Right atrium auricular region (tissue), 2 donors: ENCODE results near the gene ZG16B. TPM values are rescaled to one million over a fixed set of nuclear protein-coding genes. Genes with fewer than 3 reads are reported as not detected.

Source experiments
- DNase-seq: peaks from one replicate; pipeline ENCODE4 v3.0.0-alpha.2; 2019; ENCODE audit warnings: low spot score
- H3K27ac ChIP-seq, 2 donors: fragments of 200-600 bp; sonication (generic); 1 replicate in 1 of 2; 2 replicates in 1 of 2; pipeline ENCODE4 v1.5.1; 2016 to 2019
- H3K27me3 ChIP-seq, 2 donors: fragments of 200-600 bp; sonication (generic); one replicate each; pipeline versions ENCODE4 v1.5.1 to v1.6.0; 2017 to 2019
- H3K36me3 ChIP-seq: fragments of 200-600 bp; sonication (generic); one replicate; pipeline ENCODE4 v1.5.1; 2016
- H3K4me1 ChIP-seq, 2 donors: fragments of 200-600 bp; sonication (generic); one replicate each; pipeline versions ENCODE4 v1.5.1 to v1.6.0; 2017 to 2019
- H3K4me3 ChIP-seq, 2 donors: fragments of 200-600 bp; sonication (generic); 1 replicate in 1 of 2; 2 replicates in 1 of 2; pipeline ENCODE4 v1.5.1; 2017 to 2019; ENCODE audit warnings: mild to moderate bottlenecking in 1 of 2, moderate library complexity in 1 of 2
- H3K9me3 ChIP-seq, 2 donors: fragments of 200-600 bp; sonication (generic); one replicate each; pipeline ENCODE4 v1.5.1; 2019
- total RNA-seq, 2 donors: library from RNA; depleted of rRNA; stranded (reverse); fragments of >200 nt; gene quantifications; one replicate each; pipeline ENCODE4 v1.1.0, GENCODE V29; 2016
- TF ChIP-seq, protein P1 (sequence below), 2 donors: fragments of 200-600 bp; sonication (generic); IDR thresholded peaks; one replicate each; pipeline ENCODE4 v1.5.1; 2019; ENCODE audit warnings: antibody characterized with exemption in 2 of 2

Gene ZG16B
- total RNA-seq, 2 donors from 2014 or later: 0.79 TPM; not detected in 1

DNA sequence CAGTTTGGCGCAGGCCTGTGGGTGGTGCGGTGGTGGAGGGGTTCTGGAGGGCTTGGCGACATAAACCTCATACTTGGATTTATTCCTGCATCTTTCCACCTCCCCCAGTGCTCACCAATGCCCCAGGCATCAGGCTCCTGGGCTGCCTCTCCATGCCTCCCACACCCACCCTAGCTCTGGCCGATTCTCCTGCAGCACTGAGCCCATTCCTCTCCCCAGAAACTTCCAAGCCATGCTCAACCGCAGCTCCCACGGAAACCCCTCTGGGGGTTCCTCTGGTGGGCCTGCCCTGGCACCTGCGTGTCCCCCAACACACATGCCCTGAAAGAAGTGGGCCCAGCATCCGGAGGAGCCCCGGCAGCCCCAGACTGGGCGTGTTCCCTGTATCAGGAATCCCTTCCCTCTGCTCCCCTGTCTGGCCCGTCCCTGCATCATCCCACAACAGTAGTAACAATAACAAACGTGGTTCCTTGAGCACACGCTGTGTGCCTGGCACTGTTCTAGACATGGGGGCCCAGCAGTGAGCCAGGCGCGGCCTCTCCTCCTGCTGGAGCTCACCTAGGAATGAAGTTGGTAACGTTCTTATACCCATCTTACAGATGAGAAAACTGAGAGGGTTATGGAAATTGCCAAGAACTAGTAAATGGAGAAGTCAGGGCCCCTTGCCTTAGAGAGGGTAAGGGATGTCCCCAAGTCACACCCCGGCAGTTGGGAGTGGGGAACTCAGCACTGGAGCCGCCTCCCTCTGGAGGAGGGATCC, 10.7 kb upstream of the ZG16B start:
- DNase-seq: no peak
- H3K9me3 ChIP-seq: no peaks in the 10 kb centered on the region
- H3K27ac ChIP-seq: no peak overlapping the region
- TF ChIP-seq, protein P1, sequence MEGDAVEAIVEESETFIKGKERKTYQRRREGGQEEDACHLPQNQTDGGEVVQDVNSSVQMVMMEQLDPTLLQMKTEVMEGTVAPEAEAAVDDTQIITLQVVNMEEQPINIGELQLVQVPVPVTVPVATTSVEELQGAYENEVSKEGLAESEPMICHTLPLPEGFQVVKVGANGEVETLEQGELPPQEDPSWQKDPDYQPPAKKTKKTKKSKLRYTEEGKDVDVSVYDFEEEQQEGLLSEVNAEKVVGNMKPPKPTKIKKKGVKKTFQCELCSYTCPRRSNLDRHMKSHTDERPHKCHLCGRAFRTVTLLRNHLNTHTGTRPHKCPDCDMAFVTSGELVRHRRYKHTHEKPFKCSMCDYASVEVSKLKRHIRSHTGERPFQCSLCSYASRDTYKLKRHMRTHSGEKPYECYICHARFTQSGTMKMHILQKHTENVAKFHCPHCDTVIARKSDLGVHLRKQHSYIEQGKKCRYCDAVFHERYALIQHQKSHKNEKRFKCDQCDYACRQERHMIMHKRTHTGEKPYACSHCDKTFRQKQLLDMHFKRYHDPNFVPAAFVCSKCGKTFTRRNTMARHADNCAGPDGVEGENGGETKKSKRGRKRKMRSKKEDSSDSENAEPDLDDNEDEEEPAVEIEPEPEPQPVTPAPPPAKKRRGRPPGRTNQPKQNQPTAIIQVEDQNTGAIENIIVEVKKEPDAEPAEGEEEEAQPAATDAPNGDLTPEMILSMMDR (IDR thresholded peaks at IDR 0.05): no peak
- H3K4me3 ChIP-seq: no peak overlapping the region
- H3K4me1 ChIP-seq: no peaks in the 10 kb centered on the region
- H3K27me3 ChIP-seq: peaks cover 0 to 5% of the 10 kb centered on the region in 2 donors
- no peaks in the 10 kb centered on the region for H3K36me3 ChIP-seq

GRCh38 chr16:2819939-2820835, 9.9 kb upstream of the ZG16B start:
- Histone ChIP-seq H3K4me3 (no peak overlapping the region), H3K9me3 (no peaks in the 10 kb centered on the region), H3K27me3 (peaks cover 0 to 5% of the 10 kb centered on the region in 2 donors), H3K27ac (no peak overlapping the region), H3K4me1 (no peaks in the 10 kb centered on the region), H3K36me3 (no peaks in the 10 kb centered on the region)
- TF ChIP-seq, protein P1 (IDR thresholded peaks at IDR 0.05): no peak
- no peak for DNase-seq

- H3K27me3 ChIP-seq: peaks cover 0 to 5% of the 10 kb centered on the region in 2 donors
Observed at GRCh38 chr16:2820836-2821486, 9.1 kb upstream of the ZG16B start.

GRCh38 chr16:2821487-2822157, 8.5 kb upstream of the ZG16B start:
- TF ChIP-seq, protein P1 (IDR thresholded peaks at IDR 0.05): no peak
- DNase-seq: no peak
- no peaks in the 10 kb centered on the region for H3K36me3 ChIP-seq
- no peak overlapping the region for H3K4me3 ChIP-seq
- no peaks in the 10 kb centered on the region for H3K4me1 ChIP-seq
- H3K27ac ChIP-seq: no peak overlapping the region
- peaks cover 0 to 5% of the 10 kb centered on the region in 2 donors for H3K27me3 ChIP-seq
- H3K9me3 ChIP-seq: no peaks in the 10 kb centered on the region

More at GRCh38 chr16:2820836-2821486, 9.1 kb upstream of the ZG16B start:
- Histone ChIP-seq H3K4me1 (no peaks in the 10 kb centered on the region), H3K4me3 (no peak overlapping the region), H3K27ac (no peak overlapping the region), H3K9me3 (no peaks in the 10 kb centered on the region), H3K36me3 (no peaks in the 10 kb centered on the region)
- DNase-seq: no peak
- TF ChIP-seq, protein P1 (IDR thresholded peaks at IDR 0.05): no peak

- DNase-seq: no peak
- Histone ChIP-seq H3K27ac (no peak overlapping the region), H3K27me3 (peaks cover 0 to 5% of the 10 kb centered on the region in 2 donors), H3K36me3 (no peaks in the 10 kb centered on the region), H3K9me3 (no peaks in the 10 kb centered on the region), H3K4me1 (no peaks in the 10 kb centered on the region), H3K4me3 (no peak overlapping the region)
- TF ChIP-seq, protein P1 (IDR thresholded peaks at IDR 0.05): no peak
Observed at GRCh38 chr16:2822158-2822495, 8.0 kb upstream of the ZG16B start.
